PC-3 (cell line): ENCODE measurements around the gene VPS13A. TPM values are rescaled to one million over a fixed set of nuclear protein-coding genes. Genes with fewer than 3 reads are reported as not detected.

Experiments used
- ATAC-seq: fragments of 200-7000 bp; cut with Tn5 transposase; 2 replicates; pipeline ENCODE4 v1.9.1; 2020; ENCODE audit warnings: mild to moderate bottlenecking, moderate library complexity
- BruUV-seq: library from RNA; stranded (reverse); fragments of 400-500 nt; replicated peaks from 2 replicates; lab custom pipeline; 2021; lab: Mats Ljungman, UMichigan
- CTCF ChIA-PET: fragments of 300-600 bp; sonication (Branson Sonifier 250); formaldehyde crosslinking; loops from one replicate; lab custom pipeline; 2022; ENCODE audit warnings: antibody characterized with exemption; lab: Charles Lee
- POLR2A ChIA-PET: fragments of 300-600 bp; sonication (Branson Sonifier 250); formaldehyde crosslinking; loops from one replicate; lab custom pipeline; 2022; ENCODE audit warnings: antibody characterized with exemption; ENCODE audit not compliant: unreplicated experiment; lab: Charles Lee
- DNase-seq: peaks from one replicate; pipeline ENCODE4 v3.0.0-alpha.2; 2015
- H2AFZ ChIP-seq: fragments of 300-600 bp; sonication (generic); 2 replicates; pipeline ENCODE4 v1.6.0; 2016; ENCODE audit warnings: antibody characterized with exemption, low read length
- H3F3A ChIP-seq: fragments of 300-600 bp; sonication (generic); one replicate; pipeline ENCODE4 v1.6.0; 2017; ENCODE audit warnings: antibody characterized with exemption, low read length, control low read depth, mild to moderate bottlenecking; ENCODE audit not compliant: unreplicated experiment
- H3K27ac ChIP-seq: fragments of 300-600 bp; sonication (generic); 2 replicates; pipeline ENCODE4 v1.5.1; 2016; ENCODE audit warnings: mild to moderate bottlenecking, low read length
- H3K27me3 ChIP-seq: fragments of 300-600 bp; sonication (generic); 2 replicates; pipeline ENCODE4 v1.6.1; 2016; ENCODE audit warnings: low read length, mixed read lengths
- H3K36me3 ChIP-seq: fragments of 300-600 bp; sonication (generic); 2 replicates; pipeline ENCODE4 v1.6.1; 2016; ENCODE audit warnings: low read depth, mixed run types, low read length, mixed read lengths
- H3K4me1 ChIP-seq: fragments of 300-600 bp; sonication (generic); 2 replicates; pipeline ENCODE4 v1.5.1; 2016; ENCODE audit warnings: low read length; ENCODE audit not compliant: insufficient read depth
- H3K4me2 ChIP-seq: fragments of 300-600 bp; sonication (generic); 2 replicates; pipeline ENCODE4 v1.6.0; 2016; ENCODE audit warnings: low read length
- H3K4me3 ChIP-seq: fragments of 300-600 bp; sonication (generic); 2 replicates; pipeline ENCODE4 v1.5.1; 2016; ENCODE audit warnings: mild to moderate bottlenecking, low read length, mixed read lengths
- H3K79me2 ChIP-seq: fragments of 300-600 bp; sonication (generic); 2 replicates; pipeline ENCODE4 v1.6.1; 2017; ENCODE audit warnings: low read length, mixed read lengths
- H3K9ac ChIP-seq: fragments of 300-600 bp; sonication (generic); 2 replicates; pipeline ENCODE4 v1.6.0; 2016; ENCODE audit warnings: mild to moderate bottlenecking, low read length
- H3K9me2 ChIP-seq: fragments of 300-600 bp; sonication (generic); replicated peaks from 2 replicates; pipeline ENCODE4 v1.6.1; 2016; ENCODE audit warnings: mixed run types, low read length, mixed read lengths
- H3K9me3 ChIP-seq: fragments of 300-600 bp; sonication (generic); 2 replicates; pipeline ENCODE4 v1.6.1; 2016; ENCODE audit warnings: low read length, mixed read lengths
- H4K20me1 ChIP-seq: fragments of 300-600 bp; sonication (generic); 2 replicates; pipeline ENCODE4 v1.6.1; 2016; ENCODE audit warnings: low read length, mixed read lengths
- CTCF ChIP-seq: fragments of 300-600 bp; sonication (generic); conservative IDR thresholded peaks from 2 replicates; pipeline ENCODE4 v1.5.1; 2017; ENCODE audit warnings: antibody characterized with exemption, low read depth, mild to moderate bottlenecking, low read length
- EZH2 ChIP-seq: fragments of 300-600 bp; sonication (generic); IDR thresholded peaks from one replicate; pipeline ENCODE4 v1.6.1; 2017; ENCODE audit warnings: antibody characterized with exemption, mild to moderate bottlenecking, low read length; ENCODE audit not compliant: unreplicated experiment
- EZH2phosphoT487 ChIP-seq: fragments of 300-600 bp; sonication (generic); IDR thresholded peaks from 2 replicates; pipeline ENCODE4 v1.6.1; 2018; ENCODE audit warnings: mild to moderate bottlenecking, antibody characterized with exemption, low read length, borderline replicate concordance
- intact Hi-C: fragments of 100-400 bp; cut with micrococcal nuclease; formaldehyde crosslinking; loops from 2 replicates; pipeline ENCODE4 v1.9.0; 2023
- total RNA-seq: library from RNA; depleted of rRNA; stranded (reverse); fragments of >200 nt; gene quantifications from 2 replicates; pipeline ENCODE4 v1.2.3, GENCODE V29; 2014

VPS13A gene
- total RNA-seq, 1 experiment from 2014 or later = 17.5 TPM

DNA sequence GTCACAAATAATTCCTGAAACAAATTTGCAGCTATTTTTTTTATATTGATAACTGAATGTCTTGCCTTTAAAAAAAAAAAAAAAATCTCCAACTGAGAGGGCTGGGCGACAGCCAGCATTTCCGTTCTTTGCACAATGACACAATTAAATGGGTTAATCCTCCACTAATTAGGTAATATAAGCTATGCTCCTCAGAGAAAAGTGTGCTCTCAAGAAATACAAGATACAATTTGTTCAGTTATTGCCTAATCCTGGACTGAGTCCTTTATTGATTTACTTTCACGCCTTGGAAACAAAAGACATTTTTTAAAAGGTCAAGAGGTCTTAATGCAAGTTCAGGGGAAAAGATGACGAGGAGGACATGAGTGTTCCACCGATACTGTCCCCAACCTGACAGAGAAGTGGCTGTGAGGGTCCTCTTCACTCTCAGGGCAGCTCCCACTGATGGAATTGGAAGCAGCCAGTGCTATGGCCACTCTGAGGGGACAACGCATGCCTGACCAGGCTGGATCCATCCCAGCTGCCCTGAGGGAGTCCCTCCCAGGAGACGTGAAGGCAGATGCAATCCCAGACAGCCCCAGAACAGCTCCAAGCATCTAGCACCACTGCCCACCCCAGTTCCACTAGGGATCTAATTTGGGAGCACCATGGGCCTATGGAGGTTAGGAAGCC, 250.1 kb downstream of the VPS13A start:
- Histone ChIP-seq H3K4me2 (no peak overlapping the region), H3K27ac (no peak overlapping the region), H2AFZ (no peak overlapping the region), H3K9ac (no peak overlapping the region), H3K27me3 (no peaks in the 10 kb centered on the region), H4K20me1 (no peaks in the 10 kb centered on the region), H3K9me3 (no peaks in the 10 kb centered on the region), H3F3A (no peaks in the 10 kb centered on the region), H3K4me3 (no peak overlapping the region), H3K4me1 (no peaks in the 10 kb centered on the region), H3K36me3 (no peaks in the 10 kb centered on the region), H3K9me2 (no peaks in the 10 kb centered on the region), H3K79me2 (no peaks in the 10 kb centered on the region)
- ATAC-seq (no peak), DNase-seq (no peak)
- intact Hi-C loops = no loop called here
- CTCF ChIA-PET = no interaction called here
- BruUV-seq = no TSS peak
- TF ChIP-seq EZH2phosphoT487 = no peak
- TF ChIP-seq EZH2 = no peak
- TF ChIP-seq CTCF = no peak
- POLR2A ChIA-PET = no interaction called here

DNA sequence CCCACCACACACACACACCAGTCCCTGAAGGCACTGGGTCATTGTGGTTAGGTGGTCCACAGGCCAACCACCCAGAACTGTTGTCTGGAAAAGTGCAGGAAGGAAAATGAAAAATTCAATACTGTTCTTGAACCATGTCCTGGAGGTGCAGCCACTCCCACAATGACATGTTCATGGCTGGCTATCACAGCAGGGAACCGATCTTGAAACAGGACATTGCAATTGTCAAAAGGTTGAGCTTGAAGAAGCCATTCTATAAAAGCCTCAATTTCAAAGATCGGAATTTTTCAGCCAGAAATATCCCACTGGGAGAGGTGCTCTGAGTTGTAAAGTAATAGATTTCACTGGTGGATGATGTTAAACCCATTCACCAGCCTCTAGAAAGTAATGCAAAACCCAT, 252.6 kb downstream of the VPS13A start:
- Histone ChIP-seq H3K9ac (no peak overlapping the region), H3F3A (no peaks in the 10 kb centered on the region), H3K4me2 (no peak overlapping the region), H3K9me2 (no peaks in the 10 kb centered on the region), H3K4me1 (no peaks in the 10 kb centered on the region), H4K20me1 (no peaks in the 10 kb centered on the region), H3K27me3 (no peaks in the 10 kb centered on the region), H3K9me3 (no peaks in the 10 kb centered on the region), H2AFZ (no peak overlapping the region), H3K27ac (no peak overlapping the region), H3K36me3 (no peaks in the 10 kb centered on the region), H3K4me3 (no peak overlapping the region), H3K79me2 (no peaks in the 10 kb centered on the region)
- DNase-seq = no peak
- no peak for ATAC-seq
- BruUV-seq = no TSS peak
- TF ChIP-seq EZH2 = no peak
- no peak for TF ChIP-seq EZH2phosphoT487
- no peak for TF ChIP-seq CTCF
- POLR2A ChIA-PET = no interaction called here
- CTCF ChIA-PET = no interaction called here
- intact Hi-C loops = no loop called here

GRCh38 chr9:77432053-77432452, 254.7 kb downstream of the VPS13A start:
- Histone ChIP-seq H3K27me3 (no peaks in the 10 kb centered on the region), H3K36me3 (no peaks in the 10 kb centered on the region), H3K79me2 (no peaks in the 10 kb centered on the region), H3K4me1 (no peaks in the 10 kb centered on the region), H2AFZ (no peak overlapping the region), H3K9me3 (no peaks in the 10 kb centered on the region), H4K20me1 (no peaks in the 10 kb centered on the region), H3K9me2 (no peaks in the 10 kb centered on the region), H3K4me2 (no peak overlapping the region), H3K27ac (no peak overlapping the region), H3K4me3 (no peak overlapping the region), H3K9ac (no peak overlapping the region), H3F3A (no peaks in the 10 kb centered on the region)
- ChIA-PET POLR2A (no interaction called here), CTCF (no interaction called here)
- no peak for TF ChIP-seq EZH2phosphoT487
- TF ChIP-seq CTCF = no peak
- no peak for TF ChIP-seq EZH2
- no peak for DNase-seq
- intact Hi-C loops = loop anchor here (2.0 kb wide), 2 partner anchors 57 to 217 kb away; partner anchors contain the start of gene GNA14
- no peak for ATAC-seq
- no TSS peak for BruUV-seq
